Smooth muscle cell of the pulmonary artery (primary cell): ENCODE data around the gene PARP9. TPM values are rescaled to one million over a fixed set of nuclear protein-coding genes. Genes with fewer than 3 reads are reported as not detected.

Experiments
- total RNA-seq: library from RNA; depleted of rRNA; stranded (reverse); fragments of >200 nt; gene quantifications from 2 replicates; pipeline ENCODE4 v1.2.3, GENCODE V29; 2014

PARP9 gene
- total RNA-seq = 12.8 and 20.8 TPM in 2 replicates

GRCh38 chr3:122564155-122564912 is at the start of gene PARP9, which contains the start of gene DTX3L:
Gene PARP9 (minus strand): TSS chr3:122564300. CDS start chr3:122559620, 4,680 bp downstream.
Gene DTX3L (plus strand): TSS chr3:122564338. CDS start chr3:122564427, 89 bp downstream.

GRCh38 chr3:122577409-122578031 is 13.4 kb upstream of the PARP9 start, which contains the start of gene PARP15:
Gene PARP15 (plus strand): TSS chr3:122577650. CDS start chr3:122577668, 18 bp downstream.

DNA sequence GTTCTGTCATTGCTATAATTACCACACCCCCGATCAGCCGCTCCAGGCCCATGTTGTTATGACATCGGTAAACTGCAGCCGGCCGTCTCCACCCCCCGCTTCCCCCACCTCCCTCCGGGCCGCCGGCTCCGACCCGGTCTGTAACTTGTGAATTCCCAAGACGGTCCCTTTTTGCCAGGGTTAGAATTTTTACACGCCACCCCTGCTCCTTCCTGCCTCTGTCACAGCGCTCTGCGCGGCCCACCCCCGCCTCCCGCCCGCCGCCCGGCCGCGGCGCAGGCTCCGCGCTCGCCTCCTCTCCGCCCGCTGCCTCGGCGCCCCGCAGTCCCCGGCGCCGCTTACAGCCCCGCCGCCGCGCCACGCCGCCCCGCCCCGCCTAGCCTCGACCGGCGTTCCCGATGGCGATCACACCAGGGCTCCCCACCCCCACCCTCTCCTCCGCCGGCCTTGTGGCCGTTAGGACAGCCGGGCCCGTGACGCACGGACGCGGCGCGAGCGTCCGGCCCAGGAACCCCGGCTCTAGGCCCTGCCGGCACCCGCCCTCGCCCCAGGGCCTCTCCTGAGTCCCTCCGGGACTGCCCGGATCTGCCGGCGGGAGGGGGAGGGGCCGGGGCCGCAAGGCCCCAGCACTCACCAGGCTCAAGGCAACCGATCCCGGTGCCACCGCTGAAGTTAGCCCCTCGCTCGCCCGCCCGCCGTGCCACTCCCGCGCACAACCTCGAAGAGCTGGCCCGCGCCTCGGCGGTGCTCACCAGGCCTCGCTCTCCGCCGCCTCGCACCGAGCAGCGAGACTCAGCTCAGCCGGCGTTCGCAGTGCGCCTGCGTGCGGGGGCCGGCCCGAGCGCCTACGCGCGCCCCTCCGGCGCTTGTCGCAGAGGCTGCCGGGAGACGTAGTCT is 49.7 kb downstream of the PARP9 start, which contains the start of gene KPNA1:
Gene KPNA1, minus strand, starts transcription at position 817 of the 897 bp plus-strand sequence. CDS start 18,374 bp downstream, outside the sequence.

Other genes starting within 250 kb of the PARP9 start
- gene CSTA, start 239.1 kb downstream of the PARP9 start, total RNA-seq = 1.2 TPM in 1 of 2 replicates, not detected in the other
- 19.5 and 27.2 TPM in 2 replicates for gene MIX23, start 181.1 kb downstream of the PARP9 start, total RNA-seq
- gene FAM162A, start 180.1 kb downstream of the PARP9 start, total RNA-seq = 36.8 and 59.1 TPM in 2 replicates
- 4.3 and 7.4 TPM in 2 replicates for gene WDR5B, start 148.2 kb downstream of the PARP9 start, total RNA-seq
- 37.6 and 45.6 TPM in 2 replicates for gene KPNA1, start 49.4 kb downstream of the PARP9 start, total RNA-seq
- gene DTX3L, start within 50 bp of the PARP9 start, total RNA-seq = 15.0 and 21.0 TPM in 2 replicates
- 0.03 and 0.13 TPM in 2 replicates for gene PARP15, start 13.3 kb upstream of the PARP9 start, total RNA-seq
- gene PARP14, start 116.5 kb upstream of the PARP9 start, total RNA-seq = 35.7 and 54.0 TPM in 2 replicates
- 3.9 and 5.6 TPM in 2 replicates for gene HSPBAP1, start 229.5 kb upstream of the PARP9 start, total RNA-seq
- gene SLC49A4, start 230.8 kb upstream of the PARP9 start, total RNA-seq = 17.6 and 19.7 TPM in 2 replicates